B cell (primary cell): ENCODE data around the gene CPT2. TPM values are rescaled to one million over a fixed set of nuclear protein-coding genes. Genes with fewer than 3 reads are reported as not detected.

Source experiments
- ATAC-seq: fragments of 200-7000 bp; cut with Tn5 transposase; one replicate; pipeline ENCODE4 v1.10.0; 2021; ENCODE audit warnings: low read depth, mild to moderate bottlenecking, moderate number of reproducible peaks, moderate library complexity
- CTCF ChIA-PET: fragments of 350-600 bp; sonication (Branson Sonifier 250); formaldehyde crosslinking; loops from one replicate; lab custom pipeline; 2021; ENCODE audit warnings: antibody characterized with exemption, inconsistent platforms; lab: Charles Lee
- POLR2A ChIA-PET: fragments of 350-600 bp; sonication (Branson Sonifier 250); formaldehyde crosslinking; loops from one replicate; lab custom pipeline; 2021; ENCODE audit warnings: antibody characterized with exemption; lab: Charles Lee
- DNase-seq: peaks from one replicate; pipeline ENCODE4 v3.0.0; 2013
- H2AFZ ChIP-seq: 2 replicates; pipeline ENCODE4 v1.6.1; 2012; ENCODE audit warnings: mild to moderate bottlenecking, low read depth, low read length; ENCODE audit not compliant: insufficient read depth, poor library complexity, severe bottlenecking
- H3K27ac ChIP-seq, 2 donors: 1 replicate in 1 of 2; 2 replicates in 1 of 2; pipeline ENCODE4 v1.5.1; 2012 to 2013; ENCODE audit warnings: low read length in 2 of 2, mild to moderate bottlenecking in 2 of 2, moderate library complexity in 1 of 2
- H3K27me3 ChIP-seq, 4 experiments: fragments of 200-600 bp in 1 of 4; sonication (generic) in 1 of 4; replicated peaks in 1 of 4; 1 replicate in 2 of 4; 2 replicates in 2 of 4; pipeline versions ENCODE4 v1.6.1 to v1.7.0; 2013 to 2016; ENCODE audit warnings: low read length in 3 of 4, mild to moderate bottlenecking in 2 of 4, mixed read lengths in 1 of 4, moderate library complexity in 1 of 4; ENCODE audit not compliant: insufficient read depth in 4 of 4, control insufficient read depth in 3 of 4; ENCODE audit errors: control extremely low read depth in 1 of 4
- H3K36me3 ChIP-seq, 2 experiments: replicated peaks in 1 of 2; 1 replicate in 1 of 2; 2 replicates in 1 of 2; pipeline versions ENCODE4 v1.6.1 to v1.7.1; 2013; ENCODE audit warnings: low read length in 1 of 2; ENCODE audit not compliant: insufficient read depth in 2 of 2, control insufficient read depth in 1 of 2; ENCODE audit errors: control extremely low read depth in 1 of 2, extremely low read depth in 1 of 2
- H3K4me1 ChIP-seq, 2 donors: fragments of 200-600 bp in 1 of 2; sonication (generic) in 1 of 2; 1 replicate in 1 of 2; 2 replicates in 1 of 2; pipeline versions ENCODE4 v1.5.1 to v1.6.1; 2013 to 2017; ENCODE audit warnings: low read length in 2 of 2; ENCODE audit not compliant: control insufficient read depth in 2 of 2, insufficient read depth in 2 of 2
- H3K4me2 ChIP-seq: replicated peaks from 2 replicates; pipeline ENCODE3; 2012; ENCODE audit warnings: mild to moderate bottlenecking, low read depth, low read length; ENCODE audit not compliant: poor library complexity, severe bottlenecking
- H3K4me3 ChIP-seq, 5 experiments: fragments of 200-600 bp in 1 of 5; sonication (generic) in 1 of 5; 1 replicate in 3 of 5; 2 replicates in 2 of 5; pipeline versions ENCODE4 v1.5.1 to v1.7.0; 2011 to 2016; ENCODE audit warnings: low read length in 4 of 5, mild to moderate bottlenecking in 4 of 5, low read depth in 2 of 5, control low read depth in 1 of 5, moderate library complexity in 1 of 5; ENCODE audit not compliant: insufficient read depth in 1 of 5; ENCODE audit errors: control extremely low read depth in 1 of 5, extremely low read depth in 1 of 5
- H3K79me2 ChIP-seq: fragments of 200-600 bp; sonication (generic); one replicate; pipeline ENCODE4 v1.6.0; 2016; ENCODE audit warnings: low read length; ENCODE audit not compliant: control insufficient read depth, insufficient read depth
- H3K9ac ChIP-seq: fragments of 200-600 bp; sonication (generic); 2 replicates; pipeline ENCODE4 v1.6.1; 2017; ENCODE audit warnings: mild to moderate bottlenecking, low read length, moderate library complexity
- H3K9me3 ChIP-seq, 3 donors: one replicate each; pipeline versions ENCODE4 v1.6.1 to v1.7.1; 2013; ENCODE audit warnings: low read length in 2 of 3; ENCODE audit not compliant: control insufficient read depth in 2 of 3, insufficient read depth in 1 of 3; ENCODE audit errors: control extremely low read depth in 1 of 3
- H4K20me1 ChIP-seq: 2 replicates; pipeline ENCODE4 v1.6.0; 2012; ENCODE audit warnings: mild to moderate bottlenecking, low read length; ENCODE audit not compliant: insufficient read depth, control insufficient read depth, poor library complexity, severe bottlenecking
- H3K27ac Mint-ChIP-seq: one replicate; pipeline ENCODE4 v1.8.0; 2021; ENCODE audit warnings: mixed read lengths
- H3K27me3 Mint-ChIP-seq: one replicate; pipeline ENCODE4 v1.8.0; 2021; ENCODE audit warnings: mixed read lengths
- H3K4me1 Mint-ChIP-seq: one replicate; pipeline ENCODE4 v1.8.0; 2021; ENCODE audit warnings: mixed read lengths
- H3K4me3 Mint-ChIP-seq: one replicate; pipeline ENCODE4 v1.8.0; 2021; ENCODE audit warnings: mixed read lengths
- H3K9me3 Mint-ChIP-seq: one replicate; pipeline ENCODE4 v1.8.0; 2022; ENCODE audit warnings: mixed read lengths; ENCODE audit not compliant: insufficient read depth
- CTCF ChIP-seq: fragments of 200-600 bp; IDR thresholded peaks from one replicate; pipeline ENCODE4 v1.8.0; 2022; ENCODE audit warnings: antibody characterized with exemption, mild to moderate bottlenecking
- EZH2 ChIP-seq: IDR thresholded peaks from 2 replicates; pipeline ENCODE4 v1.6.1; 2012; ENCODE audit warnings: borderline replicate concordance, low read depth, mild to moderate bottlenecking, moderate library complexity, low read length; ENCODE audit not compliant: insufficient read depth, poor library complexity, severe bottlenecking
- WGBS: methylation state at CpG from one replicate; pipeline ENCODE4 v1.1.5; 2013; ENCODE audit warnings: missing lambda C conversion rate; ENCODE audit not compliant: insufficient coverage; 5-methylcytosine and 5-hydroxymethylcytosine counted together
- intact Hi-C: fragments of 100-400 bp; cut with micrococcal nuclease; formaldehyde crosslinking; loops from one replicate; pipeline ENCODE4 v1.10.0; 2022
- polyA plus RNA-seq: library from polyadenylated mRNA; depleted of rRNA; stranded (reverse); fragments of >200 nt; gene quantifications from 2 replicates; pipeline ENCODE4 v1.2.3, GENCODE V29; 2012
- total RNA-seq, 2 donors: library from RNA; stranded (reverse); fragments of 120-200 nt in 1 of 2; gene quantifications; 1 replicate in 1 of 2; 2 replicates in 1 of 2; pipeline versions ENCODE4 v1.2.3 to v1.2.4, GENCODE V29; 2013 to 2022

The CPT2 gene
- total and polyA plus RNA-seq, 2 donors (not counting 1 experiment from before 2014, with no cell fraction given) = 6.3 to 19.8 TPM

GRCh38 chr1:53186533-53186932, 10.1 kb upstream of the CPT2 start:
- Histone ChIP-seq H3K27me3 (peaks cover 0 to 16% (median 9%) of the 10 kb centered on the region in 4 experiments), H3K4me3 (no peak overlapping the region), H3K9me3 (peaks cover 0 to 15% (median 2%) of the 10 kb centered on the region in 3 donors), H3K36me3 (no peaks in the 10 kb centered on the region), H3K27ac (no peak overlapping the region), H3K9ac (no peak overlapping the region), H4K20me1 (no peaks in the 10 kb centered on the region), H3K79me2 (no peaks in the 10 kb centered on the region), H2AFZ (no peak overlapping the region), H3K4me1 (peaks cover 0 to 6% of the 10 kb centered on the region in 2 donors), H3K4me2 (no peak overlapping the region)
- ChIA-PET CTCF (interaction anchor here (1.1 to 1.8 kb wide), 4 partner anchors 10 to 20 kb away, joined by 3 to 10 read pairs (median 5); partner anchors contain the start of gene CPT2), POLR2A (no interaction called here)
- no peak for TF ChIP-seq CTCF
- no peak for TF ChIP-seq EZH2
- ATAC-seq (no peak), DNase-seq (no peak)
- peaks cover 20% of the 10 kb centered on the region for H3K27me3 Mint-ChIP-seq
- H3K9me3 Mint-ChIP-seq = no peaks in the 10 kb centered on the region
- intact Hi-C loops = no loop called here
- no peaks in the 10 kb centered on the region for H3K4me1 Mint-ChIP-seq
- H3K4me3 Mint-ChIP-seq = no peak overlapping the region
- no peak overlapping the region for H3K27ac Mint-ChIP-seq
- WGBS = no CpG with 5 or more reads among the region's 3 CpGs

- intact Hi-C loops = no loop called here
- no peaks in the 10 kb centered on the region for H3K9me3 Mint-ChIP-seq
- Histone ChIP-seq H3K36me3 (no peaks in the 10 kb centered on the region), H3K4me3 (no peak overlapping the region), H3K4me1 (no peaks in the 10 kb centered on the region), H3K9me3 (peaks cover 0 to 14% (median 2%) of the 10 kb centered on the region in 3 donors), H3K79me2 (no peaks in the 10 kb centered on the region), H3K27me3 (peaks cover 0 to 12% (median 9%) of the 10 kb centered on the region in 4 experiments), H3K4me2 (no peak overlapping the region), H4K20me1 (no peaks in the 10 kb centered on the region), H2AFZ (no peak overlapping the region), H3K27ac (no peak overlapping the region), H3K9ac (no peak overlapping the region)
- H3K27ac Mint-ChIP-seq = no peak overlapping the region
- CTCF ChIA-PET = interaction anchor here (1.8 kb wide), 1 partner anchor 9 kb away, joined by 10 read pairs; the partner anchor contains the start of gene CPT2
- TF ChIP-seq EZH2 (no peak), CTCF (no peak)
- no peaks in the 10 kb centered on the region for H3K4me1 Mint-ChIP-seq
- no CpG with 5 or more reads among the region's 1 CpG for WGBS
- DNase-seq (no peak), ATAC-seq (no peak)
- POLR2A ChIA-PET = no interaction called here
- H3K27me3 Mint-ChIP-seq = peaks cover 20% of the 10 kb centered on the region
- no peak overlapping the region for H3K4me3 Mint-ChIP-seq
Observed at GRCh38 chr1:53187401-53187800, 9.2 kb upstream of the CPT2 start.
